Body of pancreas (tissue), 4 donors: Measurements from ENCODE around the gene NATD1.

Experiments used
- CTCF ChIP-seq, 7 experiments: fragments of 450-650 bp in 4 of 7; fragments of 200-600 bp in 3 of 7; sonication (generic) in 3 of 7; IDR thresholded peaks; one replicate each; pipeline ENCODE4 v1.5.1; 2016 to 2019; ENCODE audit warnings: antibody characterized with exemption in 7 of 7
- POLR2A ChIP-seq, 3 donors: fragments of 450-650 bp; IDR thresholded peaks; one replicate each; pipeline ENCODE4 v1.6.1; 2016; ENCODE audit warnings: antibody characterized with exemption in 3 of 3, mild to moderate bottlenecking in 2 of 3

DNA sequence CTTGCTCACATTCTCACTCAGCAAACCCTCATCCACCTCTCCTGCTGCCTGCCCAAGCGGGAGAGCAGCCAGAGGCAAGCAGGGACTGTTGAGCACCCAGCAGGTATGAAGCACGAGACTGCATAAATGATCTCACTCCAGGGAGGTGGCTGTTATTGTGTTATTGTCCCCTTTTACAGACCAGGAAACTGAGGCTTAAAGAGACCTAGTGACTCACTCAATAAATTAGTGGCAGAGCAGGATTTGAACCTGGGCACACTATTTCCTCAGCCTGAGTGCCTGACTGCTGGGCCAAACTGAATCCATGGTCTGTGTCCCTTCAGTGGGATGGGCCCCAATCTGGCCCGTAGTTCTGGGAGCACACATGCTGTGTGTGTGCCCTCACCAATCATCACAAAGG is 19.0 kb upstream of the NATD1 start:
- TF ChIP-seq CTCF (IDR thresholded peaks at IDR 0.05): no peak
- no peak for TF ChIP-seq POLR2A (IDR thresholded peaks at IDR 0.05)
